Liver (tissue), 9 donors: Measurements from ENCODE around the gene TRPC4. TPM values are rescaled to one million over a fixed set of nuclear protein-coding genes. Genes with fewer than 3 reads are reported as not detected.

Source experiments
- DNase-seq: peaks from one replicate; pipeline ENCODE4 v3.0.0-alpha.2; 2017; ENCODE audit warnings: low spot score
- H3K27ac ChIP-seq, 2 donors: one replicate each; pipeline ENCODE4 v1.7.0; 2013; ENCODE audit warnings: inconsistent platforms in 2 of 2, low read length in 2 of 2, control low read depth in 1 of 2, low read depth in 1 of 2, mild to moderate bottlenecking in 1 of 2
- H3K27me3 ChIP-seq, 4 donors: one replicate each; pipeline versions ENCODE4 v1.6.1 to v1.7.0; 2013; ENCODE audit warnings: low read length in 3 of 4, inconsistent platforms in 1 of 4, mild to moderate bottlenecking in 1 of 4, moderate library complexity in 1 of 4; ENCODE audit not compliant: control insufficient read depth in 4 of 4, insufficient read depth in 4 of 4
- H3K36me3 ChIP-seq, 4 donors: one replicate each; pipeline versions ENCODE4 v1.6.1 to v1.7.0; 2013; ENCODE audit warnings: low read length in 3 of 4, mild to moderate bottlenecking in 3 of 4, low read depth in 1 of 4, moderate library complexity in 1 of 4; ENCODE audit not compliant: control insufficient read depth in 4 of 4, insufficient read depth in 3 of 4
- H3K4me1 ChIP-seq, 4 donors: one replicate each; pipeline versions ENCODE4 v1.6.1 to v1.7.0; 2013; ENCODE audit warnings: low read length in 3 of 4, mild to moderate bottlenecking in 3 of 4, moderate library complexity in 1 of 4; ENCODE audit not compliant: control insufficient read depth in 4 of 4, insufficient read depth in 4 of 4
- H3K4me3 ChIP-seq, 3 donors: one replicate each; pipeline versions ENCODE4 v1.6.1 to v1.7.0; 2013; ENCODE audit warnings: low read length in 3 of 3, control low read depth in 1 of 3, low read depth in 1 of 3, mild to moderate bottlenecking in 1 of 3
- H3K9ac ChIP-seq, 2 donors: one replicate each; pipeline ENCODE4 v1.7.0; 2013; ENCODE audit warnings: low read length in 2 of 2, mild to moderate bottlenecking in 2 of 2, moderate library complexity in 2 of 2, control low read depth in 1 of 2, low read depth in 1 of 2
- H3K9me3 ChIP-seq, 4 donors: one replicate each; pipeline versions ENCODE4 v1.6.1 to v1.7.0; 2013; ENCODE audit warnings: low read length in 3 of 4; ENCODE audit not compliant: control insufficient read depth in 4 of 4
- ATF3 ChIP-seq: IDR thresholded peaks from 2 replicates; pipeline ENCODE4 v1.6.1; 2016; ENCODE audit warnings: antibody characterized with exemption
- EGR1 ChIP-seq, 2 donors: IDR thresholded peaks; 2 replicates each; pipeline ENCODE4 v1.6.1; 2016 to 2018; ENCODE audit warnings: antibody characterized with exemption in 2 of 2, low read depth in 2 of 2
- FOXA1 ChIP-seq: IDR thresholded peaks from 2 replicates; pipeline ENCODE4 v1.6.1; 2016; ENCODE audit warnings: antibody characterized with exemption
- GABPA ChIP-seq, 2 donors: IDR thresholded peaks in 1 of 2; conservative IDR thresholded peaks in 1 of 2; 2 replicates each; pipeline ENCODE4 v1.6.1; 2016; ENCODE audit warnings: antibody characterized with exemption in 2 of 2, mild to moderate bottlenecking in 1 of 2, moderate library complexity in 1 of 2
- HNF4A ChIP-seq, 2 donors: conservative IDR thresholded peaks; 2 replicates each; pipeline ENCODE4 v1.6.1; 2016; ENCODE audit warnings: antibody characterized with exemption in 2 of 2, mild to moderate bottlenecking in 2 of 2
- HNF4G ChIP-seq: IDR thresholded peaks from 2 replicates; pipeline ENCODE4 v1.6.1; 2016; ENCODE audit warnings: antibody characterized with exemption
- NR2F2 ChIP-seq: IDR thresholded peaks from 2 replicates; pipeline ENCODE4 v1.6.1; 2016; ENCODE audit warnings: antibody characterized with exemption
- RAD21 ChIP-seq, 2 donors: IDR thresholded peaks; 2 replicates each; pipeline ENCODE4 v1.6.1; 2016; ENCODE audit warnings: antibody characterized with exemption in 2 of 2, mild to moderate bottlenecking in 2 of 2
- TAF1 ChIP-seq: conservative IDR thresholded peaks from 2 replicates; pipeline ENCODE4 v1.6.1; 2016; ENCODE audit warnings: antibody characterized with exemption, mild to moderate bottlenecking
- YY1 ChIP-seq: IDR thresholded peaks from 2 replicates; pipeline ENCODE4 v1.6.1; 2016; ENCODE audit warnings: antibody characterized with exemption, mild to moderate bottlenecking
- WGBS: extraction: QIAGEN DNeasy Blood & Tissue Kit; methylation state at CpG from one replicate; pipeline ENCODE4 v1.1.7; 2013; 5-methylcytosine and 5-hydroxymethylcytosine counted together
- polyA plus RNA-seq, 2 donors: library from polyadenylated mRNA; stranded (reverse) in 1 of 2; unstranded in 1 of 2; fragments of 200-250 nt in 1 of 2; fragments of >200 nt in 1 of 2; fragmentation: Nextera tagmentation in 1 of 2; extraction: Ambion mirVana in 1 of 2; gene quantifications; one replicate each; pipeline versions ENCODE4 v1.2.1 to v1.2.3, GENCODE V29; 2013 to 2015
- total RNA-seq, 2 donors: library from RNA; depleted of rRNA; stranded (reverse); fragments of >200 nt; gene quantifications; one replicate each; pipeline ENCODE4 v1.2.3, GENCODE V29; 2014
- TF ChIP-seq, protein P1 (sequence below): IDR thresholded peaks from 2 replicates; pipeline ENCODE4 v1.6.1; 2016; ENCODE audit warnings: antibody characterized with exemption
- TF ChIP-seq, protein P2 (sequence below): IDR thresholded peaks from 2 replicates; pipeline ENCODE4 v1.6.1; 2016; ENCODE audit warnings: antibody characterized with exemption
- TF ChIP-seq, protein P3 (sequence below): IDR thresholded peaks from 2 replicates; pipeline ENCODE4 v1.6.1; 2016; ENCODE audit warnings: antibody characterized with exemption, mild to moderate bottlenecking
- TF ChIP-seq, protein P4 (sequence below): fragments of 150-350 bp; IDR thresholded peaks from 2 replicates; pipeline ENCODE4 v1.5.1; 2017; ENCODE audit warnings: improper control_type of control experiment, low read depth, low read length; ENCODE audit not compliant: missing input control
- donor health status: healthy.
- donor health status: healthy.
- donor health status: healthy.
- donor health status: healthy.
- donor health status: healthy.

TRPC4 gene
- total and polyA plus RNA-seq, 4 donors = 0.04 to 0.17 (median 0.05) TPM; not detected in 1

DNA sequence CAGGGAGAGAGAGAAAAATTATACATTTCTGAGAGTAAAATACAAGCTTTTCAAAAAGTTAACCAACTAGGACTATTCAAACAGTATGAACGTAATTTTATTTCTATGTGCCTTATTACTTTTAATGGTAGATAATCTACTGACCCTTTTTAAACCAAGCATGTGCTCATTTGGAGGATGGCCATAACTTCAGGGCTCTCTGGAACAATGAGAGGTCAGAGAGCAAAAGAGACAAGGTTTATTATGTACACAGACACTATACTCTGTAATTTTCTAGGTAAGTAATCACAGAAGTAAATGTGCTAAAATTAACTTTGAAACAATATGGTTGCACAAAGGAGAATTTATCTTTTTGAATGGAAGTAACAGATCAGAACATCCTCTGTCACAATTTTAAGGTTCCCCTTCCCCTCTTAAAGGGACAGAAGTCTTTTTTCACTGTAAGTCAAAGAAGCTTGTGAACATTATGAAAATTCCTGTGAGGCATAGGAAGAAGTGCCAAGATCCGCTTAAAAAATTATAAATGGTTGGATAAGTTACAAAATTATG lies 272.0 kb downstream of the TRPC4 start (continued):
- TF ChIP-seq, protein P1, sequence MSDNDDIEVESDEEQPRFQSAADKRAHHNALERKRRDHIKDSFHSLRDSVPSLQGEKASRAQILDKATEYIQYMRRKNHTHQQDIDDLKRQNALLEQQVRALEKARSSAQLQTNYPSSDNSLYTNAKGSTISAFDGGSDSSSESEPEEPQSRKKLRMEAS = no peak
- TF ChIP-seq FOXA1 (no peak), RAD21 (IDR thresholded peaks at IDR 0.05) (no peak), ATF3 (no peak)

DNA sequence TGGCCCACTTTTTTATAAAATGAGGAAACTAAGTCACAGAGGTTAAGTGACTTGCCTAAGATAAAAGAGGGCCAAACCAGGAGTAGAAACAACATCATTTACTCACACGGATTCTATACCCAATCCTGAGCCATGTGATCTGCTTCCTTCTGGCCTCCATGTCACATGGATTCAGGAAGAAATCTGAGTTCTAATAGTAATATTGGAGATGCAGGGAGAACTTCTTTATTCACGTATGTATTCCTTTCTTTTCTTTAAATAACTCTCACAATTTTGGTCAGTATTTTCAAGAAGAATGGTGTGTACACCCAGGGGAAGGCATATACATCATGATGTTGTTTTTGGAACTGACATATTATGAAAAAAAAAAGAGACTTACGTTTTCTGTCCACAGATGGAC lies 272.8 kb downstream of the TRPC4 start:
- Histone ChIP-seq H3K4me1 (no peaks in the 10 kb centered on the region), H3K4me3 (no peak overlapping the region), H3K27ac (no peak overlapping the region), H3K9me3 (no peaks in the 10 kb centered on the region), H3K9ac (no peak overlapping the region), H3K27me3 (peaks cover 0 to 4% (median 0%) of the 10 kb centered on the region in 4 donors), H3K36me3 (no peaks in the 10 kb centered on the region)
- TF ChIP-seq, protein P2, sequence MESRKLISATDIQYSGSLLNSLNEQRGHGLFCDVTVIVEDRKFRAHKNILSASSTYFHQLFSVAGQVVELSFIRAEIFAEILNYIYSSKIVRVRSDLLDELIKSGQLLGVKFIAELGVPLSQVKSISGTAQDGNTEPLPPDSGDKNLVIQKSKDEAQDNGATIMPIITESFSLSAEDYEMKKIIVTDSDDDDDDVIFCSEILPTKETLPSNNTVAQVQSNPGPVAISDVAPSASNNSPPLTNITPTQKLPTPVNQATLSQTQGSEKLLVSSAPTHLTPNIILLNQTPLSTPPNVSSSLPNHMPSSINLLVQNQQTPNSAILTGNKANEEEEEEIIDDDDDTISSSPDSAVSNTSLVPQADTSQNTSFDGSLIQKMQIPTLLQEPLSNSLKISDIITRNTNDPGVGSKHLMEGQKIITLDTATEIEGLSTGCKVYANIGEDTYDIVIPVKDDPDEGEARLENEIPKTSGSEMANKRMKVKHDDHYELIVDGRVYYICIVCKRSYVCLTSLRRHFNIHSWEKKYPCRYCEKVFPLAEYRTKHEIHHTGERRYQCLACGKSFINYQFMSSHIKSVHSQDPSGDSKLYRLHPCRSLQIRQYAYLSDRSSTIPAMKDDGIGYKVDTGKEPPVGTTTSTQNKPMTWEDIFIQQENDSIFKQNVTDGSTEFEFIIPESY = no peak
- TF ChIP-seq FOXA1 = no peak
- TF ChIP-seq, protein P1 = no peak
- no peak for TF ChIP-seq HNF4A (conservative IDR thresholded peaks at IDR 0.05)
- TF ChIP-seq TAF1 = no peak
- TF ChIP-seq YY1 = no peak
- TF ChIP-seq GABPA (IDR thresholded peaks at IDR 0.05 in 1 of 2, conservative IDR thresholded peaks at IDR 0.05 in 1 of 2) = no peak
- TF ChIP-seq EGR1 (IDR thresholded peaks at IDR 0.05; ENCODE audit: low read depth in 2 of 2) = no peak
- TF ChIP-seq NR2F2 = no peak
- TF ChIP-seq, protein P3, sequence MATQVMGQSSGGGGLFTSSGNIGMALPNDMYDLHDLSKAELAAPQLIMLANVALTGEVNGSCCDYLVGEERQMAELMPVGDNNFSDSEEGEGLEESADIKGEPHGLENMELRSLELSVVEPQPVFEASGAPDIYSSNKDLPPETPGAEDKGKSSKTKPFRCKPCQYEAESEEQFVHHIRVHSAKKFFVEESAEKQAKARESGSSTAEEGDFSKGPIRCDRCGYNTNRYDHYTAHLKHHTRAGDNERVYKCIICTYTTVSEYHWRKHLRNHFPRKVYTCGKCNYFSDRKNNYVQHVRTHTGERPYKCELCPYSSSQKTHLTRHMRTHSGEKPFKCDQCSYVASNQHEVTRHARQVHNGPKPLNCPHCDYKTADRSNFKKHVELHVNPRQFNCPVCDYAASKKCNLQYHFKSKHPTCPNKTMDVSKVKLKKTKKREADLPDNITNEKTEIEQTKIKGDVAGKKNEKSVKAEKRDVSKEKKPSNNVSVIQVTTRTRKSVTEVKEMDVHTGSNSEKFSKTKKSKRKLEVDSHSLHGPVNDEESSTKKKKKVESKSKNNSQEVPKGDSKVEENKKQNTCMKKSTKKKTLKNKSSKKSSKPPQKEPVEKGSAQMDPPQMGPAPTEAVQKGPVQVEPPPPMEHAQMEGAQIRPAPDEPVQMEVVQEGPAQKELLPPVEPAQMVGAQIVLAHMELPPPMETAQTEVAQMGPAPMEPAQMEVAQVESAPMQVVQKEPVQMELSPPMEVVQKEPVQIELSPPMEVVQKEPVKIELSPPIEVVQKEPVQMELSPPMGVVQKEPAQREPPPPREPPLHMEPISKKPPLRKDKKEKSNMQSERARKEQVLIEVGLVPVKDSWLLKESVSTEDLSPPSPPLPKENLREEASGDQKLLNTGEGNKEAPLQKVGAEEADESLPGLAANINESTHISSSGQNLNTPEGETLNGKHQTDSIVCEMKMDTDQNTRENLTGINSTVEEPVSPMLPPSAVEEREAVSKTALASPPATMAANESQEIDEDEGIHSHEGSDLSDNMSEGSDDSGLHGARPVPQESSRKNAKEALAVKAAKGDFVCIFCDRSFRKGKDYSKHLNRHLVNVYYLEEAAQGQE = no peak
- TF ChIP-seq, protein P4, sequence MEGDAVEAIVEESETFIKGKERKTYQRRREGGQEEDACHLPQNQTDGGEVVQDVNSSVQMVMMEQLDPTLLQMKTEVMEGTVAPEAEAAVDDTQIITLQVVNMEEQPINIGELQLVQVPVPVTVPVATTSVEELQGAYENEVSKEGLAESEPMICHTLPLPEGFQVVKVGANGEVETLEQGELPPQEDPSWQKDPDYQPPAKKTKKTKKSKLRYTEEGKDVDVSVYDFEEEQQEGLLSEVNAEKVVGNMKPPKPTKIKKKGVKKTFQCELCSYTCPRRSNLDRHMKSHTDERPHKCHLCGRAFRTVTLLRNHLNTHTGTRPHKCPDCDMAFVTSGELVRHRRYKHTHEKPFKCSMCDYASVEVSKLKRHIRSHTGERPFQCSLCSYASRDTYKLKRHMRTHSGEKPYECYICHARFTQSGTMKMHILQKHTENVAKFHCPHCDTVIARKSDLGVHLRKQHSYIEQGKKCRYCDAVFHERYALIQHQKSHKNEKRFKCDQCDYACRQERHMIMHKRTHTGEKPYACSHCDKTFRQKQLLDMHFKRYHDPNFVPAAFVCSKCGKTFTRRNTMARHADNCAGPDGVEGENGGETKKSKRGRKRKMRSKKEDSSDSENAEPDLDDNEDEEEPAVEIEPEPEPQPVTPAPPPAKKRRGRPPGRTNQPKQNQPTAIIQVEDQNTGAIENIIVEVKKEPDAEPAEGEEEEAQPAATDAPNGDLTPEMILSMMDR = no peak
- no peak for TF ChIP-seq HNF4G
- DNase-seq = no peak
- 51% methylated on average over 3 of the region's 3 CpGs for WGBS
